GM18526 (cell line): Measurements from ENCODE around the gene PTPRZ1.

Experiments used
- POLR2A ChIP-seq: IDR thresholded peaks from 3 replicates; pipeline ENCODE4 v1.6.1; 2011; ENCODE audit not compliant: insufficient read length; ENCODE audit errors: extremely low read depth

Gene PTPRZ1

GRCh38 chr7:121878918-121879464, 6.0 kb downstream of the PTPRZ1 start:
- no peak for TF ChIP-seq POLR2A

GRCh38 chr7:121879544-121879943, 6.6 kb downstream of the PTPRZ1 start:
- TF ChIP-seq POLR2A = no peak

GRCh38 chr7:121882731-121883130, 9.8 kb downstream of the PTPRZ1 start:
- TF ChIP-seq POLR2A = no peak

DNA sequence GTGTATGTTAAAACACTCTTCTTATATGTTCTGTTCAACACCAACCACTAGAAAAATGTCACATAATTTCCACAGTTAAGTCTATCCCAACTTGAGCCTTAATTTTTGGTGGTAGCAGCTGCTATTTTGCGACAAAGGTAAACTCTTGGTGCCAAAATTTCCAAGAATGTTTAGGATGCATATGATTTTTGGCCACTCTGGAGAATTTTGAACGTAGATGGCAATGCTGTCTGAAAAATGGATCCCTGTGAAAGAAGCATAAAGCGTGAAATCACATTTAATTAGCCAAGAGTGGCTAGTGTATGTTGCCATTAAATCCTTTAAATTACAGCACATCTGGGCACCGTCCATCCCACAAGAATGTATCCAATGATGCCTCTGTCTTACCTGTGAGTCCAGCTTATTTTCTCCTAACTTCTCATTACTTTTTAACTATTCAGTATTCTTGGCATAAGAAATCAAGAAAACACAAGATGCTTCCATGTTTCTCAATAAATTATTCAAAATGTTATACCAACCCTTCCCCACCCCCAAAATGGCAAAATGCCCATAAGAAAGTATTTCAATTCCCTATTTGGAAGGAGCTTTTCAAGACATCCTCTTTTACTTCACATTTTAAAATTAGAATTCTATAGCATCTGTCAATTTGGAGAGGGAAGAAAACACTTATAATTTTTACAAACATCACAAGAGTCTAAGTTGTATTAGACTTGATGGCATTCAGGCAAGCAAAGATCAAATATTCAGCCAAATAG, 12.4 kb downstream of the PTPRZ1 start:
- TF ChIP-seq POLR2A = no peak

GRCh38 chr7:121887634-121888033, 14.7 kb downstream of the PTPRZ1 start:
- no peak for TF ChIP-seq POLR2A

GRCh38 chr7:121890833-121891232, 17.9 kb downstream of the PTPRZ1 start:
- TF ChIP-seq POLR2A = no peak

DNA sequence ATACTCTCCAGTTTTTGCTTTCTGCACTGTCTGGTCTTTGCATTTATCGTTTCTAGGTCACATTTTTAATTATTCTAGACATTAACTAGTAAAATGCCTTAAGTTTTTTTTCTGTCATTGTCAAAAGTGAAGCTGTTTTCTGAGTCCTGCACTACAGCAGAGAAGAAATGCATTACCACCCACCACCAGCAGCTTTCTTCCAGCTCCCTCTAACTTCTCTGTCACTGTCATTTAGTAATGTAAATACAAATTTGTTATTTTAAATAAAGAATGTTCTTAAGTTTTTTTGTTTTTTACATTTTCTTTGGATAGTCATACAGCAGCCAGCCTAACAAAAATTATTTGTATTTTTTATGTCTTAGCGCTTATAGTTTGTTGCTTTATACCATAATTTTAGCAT, 18.8 kb downstream of the PTPRZ1 start:
- TF ChIP-seq POLR2A = no peak

GRCh38 chr7:121901026-121901425, 28.1 kb downstream of the PTPRZ1 start:
- TF ChIP-seq POLR2A = no peak

DNA sequence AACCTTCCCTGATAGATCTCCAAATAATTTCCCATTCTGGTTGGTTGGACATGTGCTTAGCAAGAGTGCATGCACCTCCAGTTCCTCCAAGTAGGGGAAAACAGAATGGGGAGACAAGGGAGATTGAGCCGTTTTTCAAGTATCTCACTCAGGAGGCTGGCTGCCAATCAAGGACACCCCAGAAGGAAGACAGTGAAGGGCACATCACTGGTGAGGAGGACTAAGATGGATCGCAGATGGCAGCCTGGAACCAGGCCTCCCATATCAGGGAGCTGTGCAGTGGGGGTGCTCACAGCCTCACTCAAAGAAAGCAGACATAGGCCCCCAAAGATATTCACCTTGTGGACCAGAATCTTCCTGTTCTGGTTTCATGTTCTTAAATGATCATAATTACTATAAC, 31.2 kb downstream of the PTPRZ1 start:
- no peak for TF ChIP-seq POLR2A

- no peak for TF ChIP-seq POLR2A
Observed at GRCh38 chr7:121908042-121908441, 35.1 kb downstream of the PTPRZ1 start.

GRCh38 chr7:121909716-121910345, 36.9 kb downstream of the PTPRZ1 start:
- no peak for TF ChIP-seq POLR2A

DNA sequence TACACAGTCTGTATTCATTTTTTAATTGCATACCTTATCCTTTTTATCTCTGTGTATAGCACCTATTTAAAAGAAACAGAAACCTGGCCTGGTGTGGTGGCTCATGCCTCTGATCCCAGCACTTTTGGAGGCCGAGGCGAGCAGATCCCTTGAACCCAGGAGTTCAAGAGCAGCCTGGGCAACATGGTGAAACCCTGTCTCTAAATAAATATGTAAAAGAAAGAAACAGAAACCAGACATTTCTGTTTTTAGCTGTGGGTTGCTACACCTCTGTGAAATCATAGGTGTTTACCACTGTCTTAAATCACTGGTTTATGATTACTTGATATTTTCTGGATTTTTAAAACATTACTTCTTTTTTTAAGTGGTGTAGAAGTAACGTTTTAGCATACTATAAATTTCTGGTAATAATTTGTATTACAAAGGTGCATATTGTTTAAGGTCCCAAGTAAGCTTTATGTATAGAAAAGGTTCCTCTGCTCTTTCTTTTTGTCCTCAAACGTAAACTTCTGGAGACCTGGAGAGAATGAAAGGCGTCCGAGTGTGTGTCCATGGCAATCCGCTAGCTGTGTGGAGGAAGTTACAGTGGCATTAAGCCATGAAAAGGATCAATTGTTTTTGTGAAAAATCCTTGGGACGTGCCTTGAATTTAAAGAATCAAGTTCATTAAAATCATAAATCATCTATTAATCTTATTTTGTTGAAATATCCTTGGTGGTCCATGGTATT, 41.1 kb downstream of the PTPRZ1 start:
- no peak for TF ChIP-seq POLR2A

GRCh38 chr7:121914676-121915279, 41.8 kb downstream of the PTPRZ1 start:
- no peak for TF ChIP-seq POLR2A

GRCh38 chr7:121916211-121916610, 43.2 kb downstream of the PTPRZ1 start:
- TF ChIP-seq POLR2A = no peak

DNA sequence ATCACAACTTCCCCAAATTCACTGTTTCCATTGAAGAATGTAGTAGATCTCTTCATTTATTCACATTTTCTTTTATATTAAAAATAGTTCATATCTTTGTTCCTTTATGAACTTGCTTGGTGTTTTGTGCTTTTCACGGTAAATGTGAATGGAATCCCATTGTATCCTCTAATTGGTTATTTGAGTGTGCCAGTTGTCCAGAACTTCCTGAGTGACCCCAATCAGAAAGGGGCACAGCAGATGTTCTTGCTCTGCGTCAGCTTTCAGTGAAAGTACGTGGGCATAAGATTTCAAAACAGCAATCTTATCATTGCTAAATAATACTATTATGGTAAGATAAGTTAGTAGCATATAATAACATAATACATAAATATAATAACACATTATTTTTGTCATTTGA, 47.0 kb downstream of the PTPRZ1 start:
- TF ChIP-seq POLR2A = no peak

- TF ChIP-seq POLR2A = no peak
Observed at GRCh38 chr7:121924269-121925186, 51.6 kb downstream of the PTPRZ1 start.
